ENCODE results near the gene RDH5.

The RDH5 gene

GRCh38 chr12:55720071-55720564 is at the start of gene RDH5:
TSS of gene RDH5 (plus strand) at chr12:55720393. CDS start at chr12:55721185, 792 bp downstream.
- no peak for DNase-seq (ENCODE audit: low read depth in 2 of 2, low spot score in 1 of 2)

GRCh38 chr12:55671746-55672145 is 48.4 kb upstream of the RDH5 start:
- DNase-seq (ENCODE audit: low read depth in 2 of 2, low spot score in 1 of 2): no peak

GRCh38 chr12:55673638-55674037 is 46.6 kb upstream of the RDH5 start:
- DNase-seq (ENCODE audit: low read depth in 2 of 2, low spot score in 1 of 2): no peak

GRCh38 chr12:55675666-55676065 is 44.5 kb upstream of the RDH5 start:
- no peak for DNase-seq (ENCODE audit: low read depth in 2 of 2, low spot score in 1 of 2)

- DNase-seq (ENCODE audit: low read depth in 2 of 2, low spot score in 1 of 2): no peak
Observed at GRCh38 chr12:55676707-55677106, 43.5 kb upstream of the RDH5 start.

GRCh38 chr12:55679691-55680090 is 40.5 kb upstream of the RDH5 start:
- no peak for DNase-seq (ENCODE audit: low read depth in 2 of 2, low spot score in 1 of 2)

GRCh38 chr12:55681142-55682077 is 38.8 kb upstream of the RDH5 start:
- no peak for DNase-seq (ENCODE audit: low read depth in 2 of 2, low spot score in 1 of 2)

GRCh38 chr12:55682087-55682796 is 38.0 kb upstream of the RDH5 start:
- no peak for DNase-seq (ENCODE audit: low read depth in 2 of 2, low spot score in 1 of 2)

- DNase-seq (ENCODE audit: low read depth in 2 of 2, low spot score in 1 of 2): no peak
Observed at GRCh38 chr12:55683676-55684075, 36.5 kb upstream of the RDH5 start.

- no peak for DNase-seq (ENCODE audit: low read depth in 2 of 2, low spot score in 1 of 2)
Observed at GRCh38 chr12:55684761-55685370, 35.3 kb upstream of the RDH5 start.

- no peak for DNase-seq (ENCODE audit: low read depth in 2 of 2, low spot score in 1 of 2)
Observed at GRCh38 chr12:55685671-55686070, 34.5 kb upstream of the RDH5 start.

- DNase-seq (ENCODE audit: low read depth in 2 of 2, low spot score in 1 of 2): no peak
Observed at GRCh38 chr12:55686366-55687010, 33.7 kb upstream of the RDH5 start.

GRCh38 chr12:55687746-55688145 is 32.4 kb upstream of the RDH5 start:
- no peak for DNase-seq (ENCODE audit: low read depth in 2 of 2, low spot score in 1 of 2)

GRCh38 chr12:55688716-55689655 is 31.2 kb upstream of the RDH5 start:
- no peak for DNase-seq (ENCODE audit: low read depth in 2 of 2, low spot score in 1 of 2)

GRCh38 chr12:55692631-55693322 is 27.4 kb upstream of the RDH5 start:
- DNase-seq (ENCODE audit: low read depth in 2 of 2, low spot score in 1 of 2): no peak

- DNase-seq (ENCODE audit: low read depth in 2 of 2, low spot score in 1 of 2): no peak
Observed at GRCh38 chr12:55693323-55694187, 26.6 kb upstream of the RDH5 start.

GRCh38 chr12:55694188-55694515 is 26.0 kb upstream of the RDH5 start:
- DNase-seq (ENCODE audit: low read depth in 2 of 2, low spot score in 1 of 2): no peak

- no peak for DNase-seq (ENCODE audit: low read depth in 2 of 2, low spot score in 1 of 2)
Observed at GRCh38 chr12:55694651-55695050, 25.5 kb upstream of the RDH5 start.

GRCh38 chr12:55695349-55695748 is 24.8 kb upstream of the RDH5 start:
- no peak for DNase-seq (ENCODE audit: low read depth in 2 of 2, low spot score in 1 of 2)

All from stimulated activated CD8-positive, alpha-beta memory T cell treated with anti-CD3 and anti-CD28 coated beads, Interleukin-4, amount 100 ng/mL, for 4 hours (primary cell).